Measurements from ENCODE around the gene KCNIP1.

DNA sequence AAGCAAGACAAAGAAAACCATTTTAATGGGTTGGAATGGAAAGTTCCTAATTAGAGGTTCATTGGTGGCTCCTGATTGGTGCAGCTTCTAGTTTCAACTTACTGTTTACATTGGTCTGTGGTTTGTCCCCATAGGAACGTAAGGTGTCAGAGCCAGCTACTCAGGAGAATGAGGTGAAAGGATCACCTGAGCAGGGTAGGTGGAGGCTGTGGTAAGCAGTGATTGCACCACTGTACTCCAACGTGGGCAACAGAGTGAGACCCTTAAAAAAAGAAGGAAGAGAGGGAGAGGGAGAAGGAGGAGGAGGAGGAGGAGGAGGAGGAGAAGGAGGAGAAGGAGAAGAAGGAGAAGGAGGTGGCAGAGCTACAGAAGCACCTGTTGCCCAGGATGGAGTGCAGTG, 30.4 kb downstream of the KCNIP1 start:
- TF ChIP-seq, protein P1, sequence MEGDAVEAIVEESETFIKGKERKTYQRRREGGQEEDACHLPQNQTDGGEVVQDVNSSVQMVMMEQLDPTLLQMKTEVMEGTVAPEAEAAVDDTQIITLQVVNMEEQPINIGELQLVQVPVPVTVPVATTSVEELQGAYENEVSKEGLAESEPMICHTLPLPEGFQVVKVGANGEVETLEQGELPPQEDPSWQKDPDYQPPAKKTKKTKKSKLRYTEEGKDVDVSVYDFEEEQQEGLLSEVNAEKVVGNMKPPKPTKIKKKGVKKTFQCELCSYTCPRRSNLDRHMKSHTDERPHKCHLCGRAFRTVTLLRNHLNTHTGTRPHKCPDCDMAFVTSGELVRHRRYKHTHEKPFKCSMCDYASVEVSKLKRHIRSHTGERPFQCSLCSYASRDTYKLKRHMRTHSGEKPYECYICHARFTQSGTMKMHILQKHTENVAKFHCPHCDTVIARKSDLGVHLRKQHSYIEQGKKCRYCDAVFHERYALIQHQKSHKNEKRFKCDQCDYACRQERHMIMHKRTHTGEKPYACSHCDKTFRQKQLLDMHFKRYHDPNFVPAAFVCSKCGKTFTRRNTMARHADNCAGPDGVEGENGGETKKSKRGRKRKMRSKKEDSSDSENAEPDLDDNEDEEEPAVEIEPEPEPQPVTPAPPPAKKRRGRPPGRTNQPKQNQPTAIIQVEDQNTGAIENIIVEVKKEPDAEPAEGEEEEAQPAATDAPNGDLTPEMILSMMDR (conservative IDR thresholded peaks at IDR 0.05; ENCODE audit: low read length): no peak
- TF ChIP-seq EZH2phosphoT487 (IDR thresholded peaks at IDR 0.05; ENCODE audit: borderline replicate concordance): no peak

Measured in Loucy (cell line).